Liver (tissue), 9 donors: ENCODE results near the gene SCN4A. TPM values are rescaled to one million over a fixed set of nuclear protein-coding genes. Genes with fewer than 3 reads are reported as not detected.
"Not testable (repeated sequence)": the region's sequence is repeated elsewhere in the genome, so short reads cannot be mapped to it uniquely, and the experiment has no call there.

Experiments used
- DNase-seq: peaks from one replicate; pipeline ENCODE4 v3.0.0-alpha.2; 2017; ENCODE audit warnings: low spot score
- H3K27ac ChIP-seq, 2 donors: one replicate each; pipeline ENCODE4 v1.7.0; 2013; ENCODE audit warnings: inconsistent platforms in 2 of 2, low read length in 2 of 2, control low read depth in 1 of 2, low read depth in 1 of 2, mild to moderate bottlenecking in 1 of 2
- H3K27me3 ChIP-seq, 4 donors: one replicate each; pipeline versions ENCODE4 v1.6.1 to v1.7.0; 2013; ENCODE audit warnings: low read length in 3 of 4, inconsistent platforms in 1 of 4, mild to moderate bottlenecking in 1 of 4, moderate library complexity in 1 of 4; ENCODE audit not compliant: control insufficient read depth in 4 of 4, insufficient read depth in 4 of 4
- H3K36me3 ChIP-seq, 4 donors: one replicate each; pipeline versions ENCODE4 v1.6.1 to v1.7.0; 2013; ENCODE audit warnings: low read length in 3 of 4, mild to moderate bottlenecking in 3 of 4, low read depth in 1 of 4, moderate library complexity in 1 of 4; ENCODE audit not compliant: control insufficient read depth in 4 of 4, insufficient read depth in 3 of 4
- H3K4me1 ChIP-seq, 4 donors: one replicate each; pipeline versions ENCODE4 v1.6.1 to v1.7.0; 2013; ENCODE audit warnings: low read length in 3 of 4, mild to moderate bottlenecking in 3 of 4, moderate library complexity in 1 of 4; ENCODE audit not compliant: control insufficient read depth in 4 of 4, insufficient read depth in 4 of 4
- H3K4me3 ChIP-seq, 3 donors: one replicate each; pipeline versions ENCODE4 v1.6.1 to v1.7.0; 2013; ENCODE audit warnings: low read length in 3 of 3, control low read depth in 1 of 3, low read depth in 1 of 3, mild to moderate bottlenecking in 1 of 3
- H3K9ac ChIP-seq, 2 donors: one replicate each; pipeline ENCODE4 v1.7.0; 2013; ENCODE audit warnings: low read length in 2 of 2, mild to moderate bottlenecking in 2 of 2, moderate library complexity in 2 of 2, control low read depth in 1 of 2, low read depth in 1 of 2
- H3K9me3 ChIP-seq, 4 donors: one replicate each; pipeline versions ENCODE4 v1.6.1 to v1.7.0; 2013; ENCODE audit warnings: low read length in 3 of 4; ENCODE audit not compliant: control insufficient read depth in 4 of 4
- ATF3 ChIP-seq: IDR thresholded peaks from 2 replicates; pipeline ENCODE4 v1.6.1; 2016; ENCODE audit warnings: antibody characterized with exemption
- CTCF ChIP-seq: fragments of 150-350 bp; IDR thresholded peaks from 2 replicates; pipeline ENCODE4 v1.5.1; 2017; ENCODE audit warnings: improper control_type of control experiment, low read depth, low read length; ENCODE audit not compliant: missing input control
- EGR1 ChIP-seq, 2 donors: IDR thresholded peaks; 2 replicates each; pipeline ENCODE4 v1.6.1; 2016 to 2018; ENCODE audit warnings: antibody characterized with exemption in 2 of 2, low read depth in 2 of 2
- FOXA1 ChIP-seq: IDR thresholded peaks from 2 replicates; pipeline ENCODE4 v1.6.1; 2016; ENCODE audit warnings: antibody characterized with exemption
- FOXA2 ChIP-seq: IDR thresholded peaks from 2 replicates; pipeline ENCODE4 v1.6.1; 2016; ENCODE audit warnings: antibody characterized with exemption
- GABPA ChIP-seq, 2 donors: IDR thresholded peaks in 1 of 2; conservative IDR thresholded peaks in 1 of 2; 2 replicates each; pipeline ENCODE4 v1.6.1; 2016; ENCODE audit warnings: antibody characterized with exemption in 2 of 2, mild to moderate bottlenecking in 1 of 2, moderate library complexity in 1 of 2
- HNF4A ChIP-seq, 2 donors: conservative IDR thresholded peaks; 2 replicates each; pipeline ENCODE4 v1.6.1; 2016; ENCODE audit warnings: antibody characterized with exemption in 2 of 2, mild to moderate bottlenecking in 2 of 2
- HNF4G ChIP-seq: IDR thresholded peaks from 2 replicates; pipeline ENCODE4 v1.6.1; 2016; ENCODE audit warnings: antibody characterized with exemption
- MAX ChIP-seq: IDR thresholded peaks from 2 replicates; pipeline ENCODE4 v1.6.1; 2016; ENCODE audit warnings: antibody characterized with exemption
- NR2F2 ChIP-seq: IDR thresholded peaks from 2 replicates; pipeline ENCODE4 v1.6.1; 2016; ENCODE audit warnings: antibody characterized with exemption
- RAD21 ChIP-seq, 2 donors: IDR thresholded peaks; 2 replicates each; pipeline ENCODE4 v1.6.1; 2016; ENCODE audit warnings: antibody characterized with exemption in 2 of 2, mild to moderate bottlenecking in 2 of 2
- RXRA ChIP-seq, 2 donors: IDR thresholded peaks; 2 replicates each; pipeline ENCODE4 v1.6.1; 2017 to 2018; ENCODE audit warnings: antibody characterized with exemption in 2 of 2, mild to moderate bottlenecking in 1 of 2
- SP1 ChIP-seq: IDR thresholded peaks from 2 replicates; pipeline ENCODE4 v1.6.1; 2018; ENCODE audit warnings: antibody characterized with exemption, mild to moderate bottlenecking
- TAF1 ChIP-seq: conservative IDR thresholded peaks from 2 replicates; pipeline ENCODE4 v1.6.1; 2016; ENCODE audit warnings: antibody characterized with exemption, mild to moderate bottlenecking
- YY1 ChIP-seq: IDR thresholded peaks from 2 replicates; pipeline ENCODE4 v1.6.1; 2016; ENCODE audit warnings: antibody characterized with exemption, mild to moderate bottlenecking
- whole genome bisulfite sequencing: extraction: QIAGEN DNeasy Blood & Tissue Kit; methylation state at CpG from one replicate; pipeline ENCODE4 v1.1.7; 2013; 5-methylcytosine and 5-hydroxymethylcytosine counted together
- polyA plus RNA-seq, 2 donors: library from polyadenylated mRNA; stranded (reverse) in 1 of 2; unstranded in 1 of 2; fragments of 200-250 nt in 1 of 2; fragments of >200 nt in 1 of 2; fragmentation: Nextera tagmentation in 1 of 2; extraction: Ambion mirVana in 1 of 2; gene quantifications; one replicate each; pipeline versions ENCODE4 v1.2.1 to v1.2.3, GENCODE V29; 2013 to 2015
- total RNA-seq, 2 donors: library from RNA; depleted of rRNA; stranded (reverse); fragments of >200 nt; gene quantifications; one replicate each; pipeline ENCODE4 v1.2.3, GENCODE V29; 2014
- donor health status: healthy.
- donor health status: healthy.
- donor health status: healthy.
- donor health status: healthy.
- donor health status: healthy.

SCN4A gene
- total and polyA plus RNA-seq, 4 donors: 0.04 to 1.3 (median 0.43) TPM

GRCh38 chr17:63918305-63918704, 54.4 kb downstream of the SCN4A start (continued):
- TF ChIP-seq RXRA (IDR thresholded peaks at IDR 0.05) (no peak), GABPA (IDR thresholded peaks at IDR 0.05 in 1 of 2, conservative IDR thresholded peaks at IDR 0.05 in 1 of 2) (no peak), CTCF (no peak), EGR1 (IDR thresholded peaks at IDR 0.05; ENCODE audit: low read depth in 2 of 2) (no peak), HNF4A (conservative IDR thresholded peaks at IDR 0.05) (no peak), MAX (no peak), YY1 (no peak)

- Histone ChIP-seq H3K27me3 (no peaks in the 10 kb centered on the region), H3K36me3 (no peaks in the 10 kb centered on the region), H3K4me1 (peaks cover 0 to 3% (median 0%) of the 10 kb centered on the region in 4 donors), H3K9ac (no peak overlapping the region), H3K4me3 (no peak overlapping the region), H3K27ac (no peak overlapping the region), H3K9me3 (no peaks in the 10 kb centered on the region)
- 81% methylated on average over 13 of the region's 13 CpGs for WGBS
- no peak for TF ChIP-seq SP1
- TF ChIP-seq TAF1: no peak
- TF ChIP-seq ATF3: no peak
- no peak for TF ChIP-seq FOXA1
- no peak for TF ChIP-seq FOXA2
- no peak for TF ChIP-seq RAD21 (IDR thresholded peaks at IDR 0.05)
- TF ChIP-seq EGR1 (IDR thresholded peaks at IDR 0.05; ENCODE audit: low read depth in 2 of 2): no peak
- TF ChIP-seq CTCF: no peak
- no peak for TF ChIP-seq HNF4G
- TF ChIP-seq NR2F2: no peak
- no peak for TF ChIP-seq RXRA (IDR thresholded peaks at IDR 0.05)
- TF ChIP-seq HNF4A (conservative IDR thresholded peaks at IDR 0.05): no peak
- no peak for DNase-seq
Measured at GRCh38 chr17:63917646-63918045, 55.1 kb downstream of the SCN4A start.

- H3K4me1 ChIP-seq: not testable (repeated sequence)
Measured at GRCh38 chr17:63917206-63917605, 55.5 kb downstream of the SCN4A start.

More at GRCh38 chr17:63917206-63917605, 55.5 kb downstream of the SCN4A start:
- H3K27ac ChIP-seq, H3K4me3 ChIP-seq, H3K9me3 ChIP-seq, DNase-seq, H3K27me3 ChIP-seq, H3K36me3 ChIP-seq, H3K9ac ChIP-seq: not testable (repeated sequence)
- WGBS: 91% methylated on average over 11 of the region's 11 CpGs
